Activated T-cell treated with anti-CD3 and anti-CD28 coated beads, Interleukin-2, amount 50 U/mL, for 48 hours (primary cell): ENCODE measurements around the gene MRGPRF.

Experiments used
- DNase-seq, 2 experiments: peaks; one replicate each; pipeline ENCODE4 v3.0.0-alpha.2; 2020

The MRGPRF gene, protein sequence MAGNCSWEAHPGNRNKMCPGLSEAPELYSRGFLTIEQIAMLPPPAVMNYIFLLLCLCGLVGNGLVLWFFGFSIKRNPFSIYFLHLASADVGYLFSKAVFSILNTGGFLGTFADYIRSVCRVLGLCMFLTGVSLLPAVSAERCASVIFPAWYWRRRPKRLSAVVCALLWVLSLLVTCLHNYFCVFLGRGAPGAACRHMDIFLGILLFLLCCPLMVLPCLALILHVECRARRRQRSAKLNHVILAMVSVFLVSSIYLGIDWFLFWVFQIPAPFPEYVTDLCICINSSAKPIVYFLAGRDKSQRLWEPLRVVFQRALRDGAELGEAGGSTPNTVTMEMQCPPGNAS

GRCh38 chr11:69013009-69013951 is at the start of gene MRGPRF:
Gene MRGPRF (minus strand): TSS chr11:69013246. CDS start chr11:69009901, 3,345 bp downstream.
- no peak for DNase-seq

GRCh38 chr11:69062169-69062855 is 49.3 kb upstream of the MRGPRF start:
- DNase-seq = no peak

GRCh38 chr11:69061713-69062053 is 48.6 kb upstream of the MRGPRF start:
- DNase-seq = no peak

DNA sequence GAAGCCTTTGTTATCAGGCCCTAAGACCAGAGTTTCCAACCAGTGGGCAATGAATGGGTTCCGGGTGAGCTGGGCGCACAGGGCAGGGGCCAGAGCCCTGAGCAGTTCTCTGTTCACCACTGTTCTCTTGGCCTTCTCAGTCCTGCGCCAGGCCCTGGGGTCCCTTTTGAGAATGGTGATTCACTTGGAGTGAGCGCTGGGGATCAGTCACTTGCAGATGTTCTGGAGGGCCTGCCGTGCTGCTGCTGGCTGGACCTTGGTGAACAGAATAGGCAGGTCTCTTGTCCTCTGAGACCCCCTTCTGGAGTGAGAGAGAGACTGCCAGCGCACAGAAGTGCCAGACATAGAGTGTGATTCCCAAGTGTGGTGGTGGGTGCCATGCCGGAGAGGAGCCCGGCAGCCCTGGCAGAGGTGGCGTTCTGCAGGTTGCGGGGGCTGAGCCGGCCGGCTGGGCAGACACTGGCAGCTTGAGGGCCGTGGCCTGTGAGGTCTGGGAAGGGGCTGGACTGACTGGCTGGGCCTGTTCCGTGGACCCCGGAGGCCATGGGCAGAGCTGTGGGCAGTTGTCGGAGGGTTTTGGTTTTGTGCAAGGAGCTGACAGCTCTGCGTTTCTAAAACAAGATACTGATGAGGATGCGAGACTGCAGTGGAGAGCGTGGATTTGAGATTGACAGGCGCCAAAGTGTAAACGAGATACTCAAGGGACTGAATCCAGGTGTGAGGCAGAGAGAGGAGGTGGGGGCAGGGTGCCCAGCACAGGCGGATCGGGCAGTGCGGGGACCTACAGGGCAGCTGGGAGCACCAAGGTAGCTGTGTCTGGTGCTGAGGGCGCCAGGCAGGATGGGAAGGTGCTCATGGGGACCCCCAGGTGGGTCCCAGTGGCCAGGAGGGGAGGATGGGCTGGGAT is 48.0 kb upstream of the MRGPRF start:
- DNase-seq = no peak

- no peak for DNase-seq
These were observed 46.9 kb upstream of the MRGPRF start for GRCh38 chr11:69059985-69060384.

DNA sequence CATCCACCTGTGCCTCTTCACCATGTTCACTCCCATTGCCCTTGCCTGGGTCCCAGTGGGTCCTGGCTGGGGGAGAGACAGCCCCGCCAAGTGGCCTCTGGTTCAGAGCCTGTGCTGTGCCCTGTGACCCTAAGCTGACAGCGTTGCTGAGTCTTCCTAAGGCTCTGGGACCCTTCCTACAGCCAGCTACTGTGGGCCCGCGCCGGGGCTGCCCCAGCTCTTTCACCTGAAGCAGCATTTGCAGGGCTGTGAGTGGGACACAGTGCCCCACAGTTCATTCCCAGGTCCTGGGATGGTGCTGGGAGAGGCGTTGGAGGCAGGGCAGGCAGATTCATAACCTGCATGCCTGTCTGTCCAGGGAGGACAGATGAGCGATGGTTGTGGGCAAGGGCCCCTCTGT is 46.4 kb upstream of the MRGPRF start:
- no peak for DNase-seq

DNA sequence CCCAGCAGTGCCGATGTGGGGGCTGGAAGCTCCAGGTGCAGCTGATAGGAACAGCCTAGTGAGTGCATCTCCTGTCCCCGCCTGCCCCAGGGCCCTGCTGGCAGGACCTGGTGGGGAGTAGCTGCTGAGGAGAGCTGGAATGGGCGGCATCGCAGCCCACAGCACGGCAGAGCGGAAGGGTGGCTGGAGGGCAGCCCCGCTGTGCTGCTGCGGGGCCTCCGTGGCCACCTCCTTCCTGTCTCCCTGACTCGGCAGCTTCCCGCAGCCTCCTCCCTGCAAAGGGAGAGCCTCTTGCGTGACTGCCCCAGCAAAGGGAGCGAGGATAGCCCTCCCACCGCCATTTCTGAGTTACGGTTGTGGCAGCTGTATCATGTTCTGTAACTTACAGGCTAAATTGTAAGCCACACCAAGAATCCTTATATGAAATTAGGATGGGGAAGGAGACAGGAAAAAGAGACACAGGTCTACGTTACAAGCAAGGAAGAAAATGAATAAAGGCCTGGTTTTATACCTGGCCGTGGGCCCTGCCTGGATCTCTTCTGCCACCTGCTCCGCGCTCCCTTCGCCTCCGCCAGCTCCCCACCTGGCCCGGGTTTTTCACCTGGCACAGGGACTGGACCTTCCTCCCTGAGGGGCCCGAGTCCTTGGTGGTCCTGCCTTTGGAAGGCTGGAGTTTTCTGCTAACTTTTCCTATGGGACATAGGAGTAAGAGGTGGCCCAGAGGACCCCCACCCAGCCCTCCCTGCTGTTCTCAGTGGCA is 45.6 kb upstream of the MRGPRF start:
- no peak for DNase-seq

- no peak for DNase-seq
These were observed 44.8 kb upstream of the MRGPRF start for GRCh38 chr11:69057801-69058200.

DNA sequence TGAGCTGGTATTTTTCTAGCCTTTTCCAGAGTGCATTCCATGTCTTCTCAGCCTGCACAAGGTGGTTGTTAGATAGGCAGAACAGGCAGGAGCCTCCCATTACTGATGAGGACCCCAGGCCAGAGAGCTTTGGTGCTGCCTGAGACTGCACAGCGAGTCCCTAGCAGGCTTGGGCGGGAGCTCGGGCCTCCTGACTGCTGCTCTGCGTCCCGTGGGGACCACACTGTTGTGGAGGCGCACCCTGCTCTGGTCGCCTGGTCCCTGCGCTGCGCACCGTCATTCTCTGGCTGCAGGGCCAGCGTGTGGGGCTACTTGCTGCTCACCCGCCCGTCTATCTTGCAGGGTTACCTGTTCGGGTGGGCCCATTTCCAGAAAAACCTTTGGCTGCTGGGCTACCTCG is 44.2 kb upstream of the MRGPRF start:
- DNase-seq = no peak

DNA sequence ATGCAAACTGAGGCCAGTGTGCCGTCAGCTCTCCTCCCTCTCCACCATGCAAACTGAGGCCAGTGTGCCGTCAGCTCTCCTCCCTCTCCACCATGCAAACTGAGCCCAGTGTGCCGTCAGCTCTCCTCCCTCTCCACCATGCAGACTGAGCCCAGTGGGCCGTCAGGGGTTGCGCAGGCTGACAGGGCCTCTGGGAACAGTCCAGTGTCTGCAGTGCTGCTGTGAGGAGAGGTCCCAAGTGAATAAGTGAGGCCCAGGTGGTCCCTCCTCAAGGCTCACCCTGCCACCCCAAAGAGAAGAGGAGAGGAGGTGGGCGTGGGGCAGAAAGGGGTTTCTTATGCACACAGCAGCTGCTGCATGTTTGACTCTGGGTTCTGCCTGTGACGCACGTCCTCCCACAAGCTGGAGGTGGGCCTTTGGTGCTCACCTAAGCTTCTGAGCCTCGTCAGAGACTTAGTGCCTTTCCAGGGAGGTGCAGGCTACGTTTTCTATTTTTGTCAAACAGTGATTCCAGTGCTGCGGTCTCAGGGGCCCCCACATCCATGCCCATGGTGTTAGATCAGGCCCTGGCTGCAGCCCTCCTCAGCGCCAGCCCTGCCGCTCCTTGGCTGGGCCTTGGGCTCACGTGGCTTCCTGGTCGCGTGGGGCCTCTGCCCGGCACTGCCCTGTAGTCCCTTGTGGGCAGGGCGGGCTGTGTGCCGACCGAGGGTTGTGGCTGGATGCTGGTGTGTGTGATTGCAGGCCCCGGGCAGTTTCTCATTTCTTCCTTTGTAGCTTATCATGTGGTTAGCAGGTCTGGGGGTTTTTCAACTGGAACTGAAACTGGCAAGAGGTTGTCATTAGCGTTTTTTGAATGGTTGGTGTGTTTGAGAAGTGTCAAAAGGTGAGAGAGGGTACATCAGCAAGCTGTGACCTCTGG is 42.8 kb upstream of the MRGPRF start:
- DNase-seq = no peak

DNA sequence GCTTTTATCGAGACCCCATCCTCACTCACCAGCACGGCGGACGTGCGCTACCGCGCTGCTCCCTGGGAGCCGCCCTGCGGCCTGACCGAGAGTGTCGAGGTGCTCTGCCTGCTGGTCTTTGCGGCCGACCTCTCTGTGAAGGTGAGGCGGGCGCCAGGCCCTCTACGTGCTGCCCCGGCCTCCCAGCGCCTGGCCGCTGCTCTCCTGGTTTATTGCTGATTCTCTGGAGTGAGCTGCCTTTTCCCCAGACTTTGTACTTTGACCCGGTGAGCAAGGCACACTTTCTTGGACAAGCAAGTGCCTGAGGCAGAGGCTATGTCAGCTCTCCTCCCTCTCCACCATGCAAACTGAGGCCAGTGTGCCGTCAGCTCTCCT is 42.2 kb upstream of the MRGPRF start:
- no peak for DNase-seq

DNA sequence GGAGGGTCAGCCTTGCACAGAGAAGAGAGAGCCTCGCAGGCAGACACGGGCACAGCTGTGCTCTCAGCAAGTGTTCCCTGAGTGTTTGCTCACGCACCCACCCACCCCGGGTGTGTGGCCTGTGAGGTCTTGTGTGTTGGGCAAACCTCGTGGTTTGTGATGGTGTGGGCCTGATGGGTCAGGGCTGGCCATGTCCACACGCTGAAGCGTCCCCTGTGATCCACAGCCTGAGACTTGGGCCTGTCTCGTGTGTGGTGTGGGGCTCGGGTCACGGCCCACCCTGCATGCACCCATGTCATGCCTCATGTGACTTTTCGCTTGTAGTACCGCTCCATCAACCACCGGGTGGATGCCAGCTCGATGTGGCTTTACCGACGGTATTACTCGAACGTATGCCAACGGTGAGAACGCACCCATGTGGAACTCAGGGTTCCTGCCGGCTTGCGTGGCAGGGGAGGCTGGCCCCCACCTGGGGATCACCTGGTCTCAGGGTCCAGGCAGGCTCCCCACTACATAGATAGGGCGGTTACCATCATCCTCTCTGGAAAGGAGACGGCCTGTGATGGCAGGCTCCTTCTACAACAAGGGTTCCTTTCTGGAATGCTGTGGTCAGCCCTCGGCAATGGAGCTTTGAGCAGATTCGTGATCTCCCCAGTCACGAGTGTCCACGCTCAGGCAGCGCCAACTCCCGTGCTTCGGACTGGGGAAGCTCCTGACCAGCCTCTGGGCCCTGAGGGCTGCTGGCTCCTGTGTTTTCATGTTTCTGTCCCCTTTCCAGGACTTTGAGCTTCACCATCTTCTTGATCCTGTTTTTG is 41.6 kb upstream of the MRGPRF start:
- DNase-seq = no peak

GRCh38 chr11:69053546-69054396 is 40.7 kb upstream of the MRGPRF start:
- no peak for DNase-seq

DNA sequence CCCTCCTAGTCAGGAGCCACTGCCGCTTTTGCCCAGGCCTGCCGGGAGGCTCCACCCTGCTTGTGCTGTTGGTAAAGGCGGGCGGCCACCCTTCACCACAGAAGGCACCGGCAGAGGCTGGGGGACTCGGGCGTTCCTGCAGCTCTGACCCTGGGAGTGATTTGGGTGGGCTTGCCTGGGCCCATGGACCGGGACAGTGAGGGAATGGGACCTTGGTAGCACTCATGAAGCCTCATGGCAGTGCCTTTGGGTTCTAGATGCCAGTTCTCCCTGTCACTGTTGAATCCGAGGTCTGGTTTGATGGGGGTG is 40.1 kb upstream of the MRGPRF start:
- DNase-seq = no peak

GRCh38 chr11:69052343-69053168 is 39.5 kb upstream of the MRGPRF start:
- DNase-seq = no peak

- no peak for DNase-seq
These were observed 38.6 kb upstream of the MRGPRF start for GRCh38 chr11:69051381-69052342.
